Body of pancreas (tissue), 4 donors: ENCODE data around the gene ELP4.

Experiments used
- CTCF ChIP-seq, 7 experiments: fragments of 450-650 bp in 4 of 7; fragments of 200-600 bp in 3 of 7; sonication (generic) in 3 of 7; IDR thresholded peaks; one replicate each; pipeline ENCODE4 v1.5.1; 2016 to 2019; ENCODE audit warnings: antibody characterized with exemption in 7 of 7
- POLR2A ChIP-seq, 3 donors: fragments of 450-650 bp; IDR thresholded peaks; one replicate each; pipeline ENCODE4 v1.6.1; 2016; ENCODE audit warnings: antibody characterized with exemption in 3 of 3, mild to moderate bottlenecking in 2 of 3

DNA sequence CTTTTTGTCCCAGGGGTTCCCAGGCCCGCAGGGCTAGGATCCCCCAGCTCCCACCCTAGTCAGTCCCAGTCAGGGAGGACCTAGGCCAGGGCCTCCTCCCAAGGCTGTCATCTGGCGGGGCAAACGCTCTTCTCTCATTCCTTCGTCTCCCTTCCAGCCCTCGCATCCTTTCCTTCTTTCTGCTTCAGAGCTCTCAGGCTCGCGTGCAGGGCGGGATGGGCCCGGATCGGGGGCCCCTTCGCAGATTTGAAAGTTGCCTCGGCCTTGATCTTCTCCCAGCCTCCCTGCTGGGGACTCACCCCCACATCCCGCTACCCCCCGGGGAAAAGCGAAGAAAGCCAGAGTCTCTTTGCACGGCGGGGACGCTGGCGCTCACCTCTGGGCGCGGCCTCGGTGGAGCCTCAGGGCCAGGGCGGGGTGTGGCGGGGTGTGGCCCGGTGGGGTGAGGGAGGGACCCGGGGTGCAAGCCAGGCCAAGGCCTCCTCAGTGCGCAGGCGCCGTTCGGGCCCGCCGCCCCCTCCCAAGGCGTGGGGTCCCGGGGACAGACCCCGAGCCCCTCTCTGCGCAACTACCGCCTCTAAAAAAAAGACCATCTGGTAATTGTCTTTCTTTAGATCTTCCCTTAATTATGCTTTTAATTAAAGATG, 316.4 kb downstream of the ELP4 start:
- TF ChIP-seq CTCF (IDR thresholded peaks at IDR 0.05), result no peak
- no peak for TF ChIP-seq POLR2A (IDR thresholded peaks at IDR 0.05)
